H1 (cell line): Measurements from ENCODE around the gene FGF1.

Experiments used
- EGR1 ChIP-seq: IDR thresholded peaks from 2 replicates; pipeline ENCODE4 v1.6.1; 2011; ENCODE audit warnings: low read depth, low read length, borderline replicate concordance
- EP300 ChIP-seq, 2 experiments: IDR thresholded peaks; 1 replicate in 1 of 2; 2 replicates in 1 of 2; pipeline ENCODE4 v1.6.1; 2011 to 2012; ENCODE audit warnings: low read depth in 2 of 2, low read length in 2 of 2, mild to moderate bottlenecking in 2 of 2, borderline replicate concordance in 1 of 2, inconsistent platforms in 1 of 2, moderate library complexity in 1 of 2
- EZH2 ChIP-seq: fragments of 200-600 bp; sonication (generic); IDR thresholded peaks from 2 replicates; pipeline ENCODE4 v1.7.1; 2012; ENCODE audit warnings: low read depth, mild to moderate bottlenecking, moderate library complexity, low read length, inconsistent platforms; ENCODE audit not compliant: severe bottlenecking
- HDAC2 ChIP-seq, 2 experiments: fragments of 300-600 bp in 1 of 2; sonication (generic) in 1 of 2; IDR thresholded peaks; 2 replicates each; pipeline ENCODE4 v1.6.1; 2011 to 2012; ENCODE audit warnings: low read depth in 2 of 2, low read length in 2 of 2, mild to moderate bottlenecking in 2 of 2, moderate library complexity in 2 of 2, borderline replicate concordance in 1 of 2, inconsistent platforms in 1 of 2
- NRF1 ChIP-seq: IDR thresholded peaks from 2 replicates; pipeline ENCODE4 v1.6.1; 2011; ENCODE audit warnings: mild to moderate bottlenecking, low read depth, low read length, improper control_type of control experiment
- PHF8 ChIP-seq: fragments of 200-600 bp; sonication (generic); conservative IDR thresholded peaks from 2 replicates; pipeline ENCODE4 v1.7.1; 2012; ENCODE audit warnings: low read depth, mild to moderate bottlenecking, inconsistent platforms, low read length, moderate library complexity
- POLR2A ChIP-seq, 2 experiments: IDR thresholded peaks; 1 replicate in 1 of 2; 2 replicates in 1 of 2; pipeline ENCODE4 v1.6.1; 2011; ENCODE audit warnings: low read depth in 2 of 2, low read length in 2 of 2, mild to moderate bottlenecking in 2 of 2; ENCODE audit errors: control extremely low read depth in 1 of 2
- POLR2AphosphoS5 ChIP-seq: IDR thresholded peaks from 2 replicates; pipeline ENCODE4 v1.6.1; 2011; ENCODE audit warnings: low read depth, low read length
- ZNF274 ChIP-seq: IDR thresholded peaks from 2 replicates; pipeline ENCODE4 v1.7.0; 2012; ENCODE audit warnings: low read length, borderline replicate concordance; ENCODE audit errors: extremely low read depth
- TF ChIP-seq, protein P1 (sequence below), 3 experiments: IDR thresholded peaks; 1 replicate in 2 of 3; 2 replicates in 1 of 3; pipeline versions ENCODE4 v1.5.1 to v1.6.1; 2011; ENCODE audit warnings: low read length in 3 of 3, mild to moderate bottlenecking in 3 of 3, inconsistent platforms in 2 of 3, low read depth in 1 of 3, moderate library complexity in 1 of 3; ENCODE audit not compliant: insufficient read depth in 1 of 3; ENCODE audit errors: control extremely low read depth in 1 of 3

DNA sequence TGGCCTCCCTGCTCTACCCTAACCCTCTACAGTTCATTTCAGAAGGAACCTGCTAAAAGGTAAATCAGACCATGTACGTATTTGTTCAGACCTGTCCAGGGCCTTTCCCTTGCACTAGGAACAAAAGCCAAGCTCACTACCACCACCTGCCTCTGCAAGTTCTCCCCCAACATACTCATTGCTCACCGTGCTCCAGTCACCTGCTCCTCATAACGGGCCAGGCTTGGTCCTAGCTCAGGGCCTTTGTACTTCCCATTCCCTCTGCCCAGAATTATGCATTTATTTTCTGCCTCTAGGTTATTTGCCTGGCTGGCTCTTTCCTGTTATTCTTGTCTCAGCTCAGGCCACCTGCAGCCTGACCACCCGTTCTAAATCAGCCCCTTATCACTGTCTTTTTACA lies 4.8 kb upstream of the FGF1 start:
- TF ChIP-seq HDAC2 (IDR thresholded peaks at IDR 0.05; ENCODE audit: borderline replicate concordance in 1 of 2, low read depth in 2 of 2, low read length in 2 of 2): no peak
- TF ChIP-seq, protein P1, sequence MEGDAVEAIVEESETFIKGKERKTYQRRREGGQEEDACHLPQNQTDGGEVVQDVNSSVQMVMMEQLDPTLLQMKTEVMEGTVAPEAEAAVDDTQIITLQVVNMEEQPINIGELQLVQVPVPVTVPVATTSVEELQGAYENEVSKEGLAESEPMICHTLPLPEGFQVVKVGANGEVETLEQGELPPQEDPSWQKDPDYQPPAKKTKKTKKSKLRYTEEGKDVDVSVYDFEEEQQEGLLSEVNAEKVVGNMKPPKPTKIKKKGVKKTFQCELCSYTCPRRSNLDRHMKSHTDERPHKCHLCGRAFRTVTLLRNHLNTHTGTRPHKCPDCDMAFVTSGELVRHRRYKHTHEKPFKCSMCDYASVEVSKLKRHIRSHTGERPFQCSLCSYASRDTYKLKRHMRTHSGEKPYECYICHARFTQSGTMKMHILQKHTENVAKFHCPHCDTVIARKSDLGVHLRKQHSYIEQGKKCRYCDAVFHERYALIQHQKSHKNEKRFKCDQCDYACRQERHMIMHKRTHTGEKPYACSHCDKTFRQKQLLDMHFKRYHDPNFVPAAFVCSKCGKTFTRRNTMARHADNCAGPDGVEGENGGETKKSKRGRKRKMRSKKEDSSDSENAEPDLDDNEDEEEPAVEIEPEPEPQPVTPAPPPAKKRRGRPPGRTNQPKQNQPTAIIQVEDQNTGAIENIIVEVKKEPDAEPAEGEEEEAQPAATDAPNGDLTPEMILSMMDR (IDR thresholded peaks at IDR 0.05; ENCODE audit: control extremely low read depth in 1 of 3, insufficient read depth in 1 of 3, low read depth in 1 of 3, low read length in 3 of 3): no peak
- no peak for TF ChIP-seq EGR1
- no peak for TF ChIP-seq EZH2
- no peak for TF ChIP-seq POLR2AphosphoS5
- no peak for TF ChIP-seq ZNF274
- TF ChIP-seq POLR2A (IDR thresholded peaks at IDR 0.05; ENCODE audit: control extremely low read depth in 1 of 2, low read depth in 2 of 2, low read length in 2 of 2): no peak
- TF ChIP-seq NRF1: no peak
- TF ChIP-seq PHF8: no peak
- no peak for TF ChIP-seq EP300 (IDR thresholded peaks at IDR 0.05; ENCODE audit: borderline replicate concordance in 1 of 2, low read depth in 2 of 2, low read length in 2 of 2)
